DMS153 (cell line): ENCODE results near the gene GSTP1.
"Not testable (repeated sequence)": the region's sequence is repeated elsewhere in the genome, so short reads cannot be mapped to it uniquely, and the experiment has no call there.

Source experiments
- DNase-seq: peaks from one replicate; lab custom pipeline; 2025; lab: John Stamatoyannopoulos, UW

The GSTP1 gene

DNA sequence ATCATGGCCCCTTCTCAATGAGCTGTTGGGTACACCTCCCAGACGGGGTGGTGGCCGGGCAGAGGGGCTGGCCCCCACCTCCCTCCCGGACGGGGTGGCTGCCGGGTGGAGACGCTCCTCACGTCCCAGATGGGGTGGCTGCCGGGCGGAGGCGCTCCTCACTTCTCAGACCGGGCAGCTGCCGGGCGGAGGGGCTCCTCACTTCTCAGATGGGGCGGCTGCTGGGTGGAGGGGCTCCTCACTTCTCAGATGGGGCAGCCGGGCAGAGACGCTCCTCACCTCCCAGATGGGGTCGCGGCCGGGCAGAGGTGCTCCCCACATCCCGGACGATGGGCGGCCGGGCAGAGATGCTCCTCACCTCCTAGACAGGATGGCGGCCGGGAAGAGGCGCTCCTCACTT lies 14.4 kb downstream of the GSTP1 start:
- not testable (repeated sequence) for DNase-seq

DNA sequence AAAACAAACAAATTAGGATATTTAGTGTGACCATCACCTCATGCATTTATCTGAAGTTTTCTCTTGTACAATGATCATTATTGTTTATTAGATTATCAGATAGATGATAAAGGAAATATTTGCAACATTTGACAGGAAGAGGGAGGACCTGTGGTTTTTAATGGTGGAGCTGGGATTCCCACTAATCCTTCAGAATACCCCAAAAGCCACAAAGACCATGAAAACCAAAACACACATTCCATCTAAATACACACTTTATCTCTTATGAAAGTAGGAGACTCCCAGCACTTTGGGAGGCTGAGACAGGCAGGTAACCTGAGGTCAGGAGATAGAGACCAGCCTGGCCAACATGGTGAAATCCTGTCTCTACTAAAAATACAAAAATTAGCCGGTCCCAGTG lies 15.5 kb downstream of the GSTP1 start:
- no peak for DNase-seq

DNA sequence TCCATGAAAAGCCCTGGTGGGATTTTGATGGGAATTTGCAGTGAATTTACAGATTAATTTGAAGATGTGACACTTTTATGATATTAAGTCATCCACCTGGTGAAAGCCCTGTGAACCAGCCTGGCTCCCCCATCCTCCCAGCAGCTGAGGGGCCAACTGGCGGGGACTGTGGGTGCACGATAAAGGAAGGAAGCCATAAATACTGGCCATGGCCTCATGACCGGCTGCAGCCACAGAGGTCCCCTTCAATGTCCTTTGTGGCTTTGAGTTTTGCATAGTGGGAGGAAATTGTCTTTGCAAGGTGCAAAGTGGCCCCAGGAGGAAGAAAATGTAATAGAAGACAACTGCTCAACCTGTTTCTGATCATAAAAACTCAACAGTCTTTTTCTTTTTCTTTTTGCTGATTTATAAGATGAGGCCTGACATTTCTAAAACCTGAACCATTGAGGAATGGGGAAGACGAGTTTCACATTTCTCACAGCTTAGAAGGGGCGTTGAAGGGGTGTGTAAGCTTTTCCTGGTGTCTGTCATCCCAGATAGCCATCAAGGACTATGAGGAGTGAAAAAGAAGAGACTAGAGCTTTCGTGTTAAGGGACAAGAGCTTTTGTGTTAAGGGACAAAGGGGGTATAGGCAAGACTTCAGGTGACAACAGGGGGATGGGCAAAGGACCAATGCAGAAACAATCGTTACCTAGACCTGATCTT lies 16.9 kb downstream of the GSTP1 start:
- no peak for DNase-seq

DNA sequence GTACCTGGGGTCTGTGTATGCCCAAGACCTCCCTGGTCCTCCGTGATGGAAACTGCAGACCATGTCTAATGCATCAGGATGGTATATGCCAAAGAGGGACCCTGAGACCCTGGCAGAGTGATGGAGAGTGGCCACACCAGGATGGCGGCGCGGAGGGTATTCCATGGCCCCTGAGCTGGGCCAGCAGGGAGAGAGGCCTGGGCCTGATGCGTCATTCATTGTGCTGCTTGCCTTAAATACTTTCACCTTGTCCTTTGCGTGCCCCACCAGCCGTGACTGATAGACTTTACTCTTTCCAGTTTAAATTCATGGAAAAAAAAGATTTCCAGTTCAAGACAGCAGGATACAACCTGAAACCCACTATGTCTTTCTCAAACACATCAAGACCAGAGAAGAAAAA lies 17.5 kb downstream of the GSTP1 start:
- no peak for DNase-seq

DNA sequence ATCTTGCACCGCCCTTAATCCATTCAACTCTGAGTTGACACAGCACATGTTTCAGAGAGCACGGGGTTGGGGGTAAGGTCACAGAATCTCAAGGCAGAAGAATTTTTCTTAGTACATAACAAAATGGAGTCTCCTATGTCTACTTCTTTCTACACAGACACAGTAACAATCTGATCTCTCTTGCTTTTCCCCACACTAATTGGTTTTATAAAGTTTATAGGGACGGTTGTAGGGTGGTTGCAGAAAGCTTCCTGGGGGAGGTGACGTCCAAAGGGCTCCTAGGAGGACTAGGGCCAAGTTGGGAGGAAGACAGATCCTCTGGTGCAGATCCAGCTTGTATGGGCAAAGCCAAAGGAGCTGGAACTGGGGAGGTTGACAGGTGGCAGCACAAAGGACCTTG lies 20.5 kb downstream of the GSTP1 start:
- DNase-seq: not testable (repeated sequence)

DNA sequence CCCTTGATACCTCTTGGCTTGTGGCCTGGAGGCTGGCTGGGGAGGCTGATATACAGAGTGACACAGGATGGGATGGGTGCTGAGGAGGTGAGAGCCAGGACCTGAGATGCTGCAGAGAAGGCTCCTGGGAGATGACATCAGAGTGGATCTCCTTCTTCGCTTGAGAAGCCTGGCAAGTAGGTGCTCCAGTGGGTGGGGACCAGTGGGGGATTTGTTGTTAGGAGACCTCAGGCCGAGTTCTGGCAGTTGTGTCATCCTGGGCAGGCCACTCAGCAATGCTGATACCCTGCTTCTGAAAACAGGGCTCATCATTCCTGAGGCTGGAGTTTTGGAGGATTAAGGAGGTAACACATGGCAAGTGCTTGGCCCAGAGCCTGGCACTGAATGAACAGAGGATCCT lies 21.2 kb downstream of the GSTP1 start:
- no peak for DNase-seq

DNA sequence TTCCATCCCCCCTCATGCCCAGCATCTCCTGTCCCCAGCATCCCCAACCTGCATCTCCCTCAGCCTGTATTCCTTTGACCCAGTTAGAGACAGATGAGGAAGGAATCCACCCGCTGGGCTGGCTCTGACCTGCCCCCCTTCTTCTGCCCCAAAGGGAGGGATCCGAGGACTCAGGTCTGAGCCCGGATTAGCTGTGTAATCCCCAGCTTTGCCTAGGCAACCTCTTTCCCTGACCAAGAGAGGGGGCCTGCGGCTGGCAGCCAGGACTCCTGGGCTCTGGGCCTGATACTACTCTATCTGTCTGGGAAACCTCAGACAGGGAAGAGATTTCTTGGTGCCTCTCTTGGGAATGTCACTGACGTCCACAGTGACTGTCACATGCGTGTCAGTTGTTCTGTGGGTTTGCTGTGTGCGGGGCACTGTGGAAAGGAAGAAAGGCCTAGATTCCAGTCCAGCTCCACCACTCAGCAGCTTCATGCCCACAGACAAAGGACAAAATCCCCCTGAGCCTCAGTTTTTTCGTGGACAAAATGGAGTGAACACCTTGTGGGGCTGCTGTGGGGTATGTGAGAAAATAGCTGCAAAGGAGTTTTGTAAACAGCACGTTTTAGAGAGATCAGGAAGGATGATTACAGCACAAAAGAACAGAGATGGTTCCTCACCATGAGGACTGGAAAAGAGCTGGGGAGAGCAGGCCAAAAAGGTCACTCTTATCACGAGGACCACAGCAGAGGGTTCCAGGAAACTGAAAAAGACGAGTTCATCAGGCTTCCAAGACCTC lies 21.8 kb downstream of the GSTP1 start:
- DNase-seq: no peak

DNA sequence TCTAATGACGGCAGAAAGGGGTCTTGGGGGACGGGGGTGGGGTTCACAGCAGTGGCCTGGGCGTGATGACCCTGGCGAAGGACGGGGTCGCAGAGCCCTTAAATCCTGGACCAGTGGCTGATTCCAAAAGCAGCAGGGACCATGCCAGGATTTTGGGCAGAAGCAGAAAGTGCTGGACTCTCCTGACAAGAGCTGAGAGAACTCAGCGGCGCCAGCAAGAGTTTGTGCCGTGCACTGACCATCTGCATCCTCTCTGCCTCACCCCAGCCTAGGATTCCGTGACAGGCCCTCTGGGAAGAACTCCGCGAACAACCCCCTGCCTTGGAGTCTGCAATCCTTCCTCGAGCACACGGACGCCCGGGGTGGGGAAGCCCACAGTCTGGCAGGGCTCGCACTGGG lies 22.5 kb downstream of the GSTP1 start:
- DNase-seq: no peak

DNA sequence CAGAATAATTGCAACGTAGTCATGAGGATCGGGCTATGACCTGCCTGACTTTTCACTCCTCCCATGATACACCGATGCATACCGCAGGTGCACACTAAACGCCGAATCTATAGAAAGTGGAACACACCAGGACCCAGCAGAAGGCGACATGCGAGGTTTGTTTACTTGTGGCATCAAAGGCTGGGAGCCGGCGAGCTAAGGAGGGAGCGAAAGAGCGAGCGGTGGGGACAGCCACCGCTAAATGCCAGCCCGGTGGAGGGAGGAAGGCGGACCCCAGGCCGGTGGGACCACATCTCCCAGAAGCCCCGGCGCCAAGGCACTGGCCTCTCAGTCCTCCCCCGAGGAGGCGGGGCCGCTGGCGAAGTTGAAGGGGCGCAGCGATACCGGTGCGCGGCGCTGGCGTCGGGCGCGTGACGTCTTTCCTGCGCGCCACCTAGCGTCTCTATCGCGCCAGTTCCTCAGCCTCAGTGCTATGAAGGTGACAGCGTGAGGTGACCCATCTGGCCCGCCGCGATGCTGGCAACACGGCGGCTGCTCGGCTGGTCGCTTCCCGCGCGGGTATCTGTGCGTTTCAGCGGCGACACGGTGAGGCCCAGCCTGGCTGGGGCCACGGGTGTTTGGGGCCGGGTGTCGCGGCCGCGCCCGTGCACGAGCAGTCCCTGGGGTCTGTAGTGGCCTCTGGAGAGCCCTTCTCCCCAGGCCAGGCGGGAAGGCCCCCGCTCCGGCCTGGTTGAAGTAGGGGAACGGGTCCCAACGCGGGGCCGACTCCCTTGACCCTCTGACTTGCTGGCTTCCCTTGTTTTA lies 23.1 kb downstream of the GSTP1 start, which contains the start of gene NDUFV1:
NDUFV1 (plus strand) TSS at position 445 of the 804 bp plus-strand sequence; CDS start at position 514, 69 bp downstream.
- DNase-seq: peak; percentile 89

DNA sequence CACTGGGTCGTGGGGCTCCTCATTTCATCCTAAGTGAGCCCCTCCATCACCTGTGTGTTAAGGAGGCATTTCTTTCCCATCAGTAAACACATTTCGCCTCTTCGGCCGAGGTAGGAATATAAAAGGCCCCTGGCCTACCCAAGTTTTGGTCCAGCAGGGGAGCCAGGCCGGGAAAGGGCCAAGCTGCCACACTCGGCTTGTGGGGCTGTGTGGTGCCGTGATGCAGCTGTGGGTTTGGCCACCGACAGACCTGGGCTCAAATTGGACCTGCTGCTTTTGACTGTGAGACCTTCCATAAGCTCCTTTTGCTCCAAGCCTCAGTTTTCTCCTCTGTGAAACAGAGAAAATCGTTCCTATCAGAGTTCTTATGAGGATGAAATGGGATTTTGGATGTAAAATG lies 23.9 kb downstream of the GSTP1 start:
- DNase-seq: no peak

DNA sequence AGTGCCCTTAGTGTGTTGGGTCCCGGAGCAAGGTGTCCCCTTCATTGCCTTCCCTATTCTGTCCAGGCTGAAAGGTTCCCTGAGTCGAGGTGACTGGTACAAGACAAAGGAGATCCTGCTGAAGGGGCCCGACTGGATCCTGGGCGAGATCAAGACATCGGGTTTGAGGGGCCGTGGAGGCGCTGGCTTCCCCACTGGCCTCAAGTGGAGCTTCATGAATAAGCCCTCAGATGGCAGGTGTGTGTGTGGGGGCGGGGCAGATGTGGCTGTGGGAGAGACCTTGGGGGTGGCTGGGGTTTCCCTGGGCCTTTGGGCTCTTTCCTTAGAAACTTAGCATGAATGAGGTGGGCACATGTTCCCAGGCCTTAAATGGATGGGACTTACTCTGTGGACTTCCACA lies 24.9 kb downstream of the GSTP1 start:
- DNase-seq: no peak

DNA sequence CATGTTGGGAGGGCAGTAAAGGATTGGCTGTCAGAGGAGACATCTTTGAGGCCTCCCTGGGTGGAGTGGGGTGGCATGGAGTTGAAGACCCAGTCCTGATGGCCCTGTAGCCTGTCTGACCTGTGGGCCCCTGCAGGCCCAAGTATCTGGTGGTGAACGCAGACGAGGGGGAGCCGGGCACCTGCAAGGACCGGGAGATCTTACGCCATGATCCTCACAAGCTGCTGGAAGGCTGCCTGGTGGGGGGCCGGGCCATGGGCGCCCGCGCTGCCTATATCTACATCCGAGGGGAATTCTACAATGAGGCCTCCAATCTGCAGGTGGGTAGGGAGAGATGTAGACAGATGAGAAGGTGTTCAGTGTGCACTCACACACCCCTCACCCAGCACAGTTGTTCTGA lies 25.7 kb downstream of the GSTP1 start:
- DNase-seq: no peak

DNA sequence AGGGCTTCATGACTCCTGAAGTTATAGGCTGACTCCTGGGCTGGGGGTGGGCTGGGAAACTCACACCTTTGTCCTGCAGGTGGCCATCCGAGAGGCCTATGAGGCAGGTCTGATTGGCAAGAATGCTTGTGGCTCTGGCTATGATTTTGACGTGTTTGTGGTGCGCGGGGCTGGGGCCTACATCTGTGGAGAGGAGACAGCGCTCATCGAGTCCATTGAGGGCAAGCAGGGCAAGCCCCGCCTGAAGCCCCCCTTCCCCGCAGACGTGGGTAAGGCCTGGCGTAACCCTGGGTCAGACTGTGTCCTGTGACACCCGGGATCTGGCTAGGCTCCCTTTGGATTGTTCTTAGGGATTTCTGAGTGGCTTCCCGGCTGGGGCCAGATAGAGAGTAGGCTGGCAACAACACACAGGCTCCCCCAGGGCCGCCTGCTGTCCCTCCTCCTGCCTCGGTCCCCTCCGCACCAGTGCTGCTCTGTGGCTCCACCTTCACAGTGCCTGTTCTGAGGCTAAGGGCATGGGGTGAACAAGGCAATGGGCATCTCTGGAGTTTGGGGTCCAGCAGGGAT lies 26.8 kb downstream of the GSTP1 start:
- no peak for DNase-seq

DNA sequence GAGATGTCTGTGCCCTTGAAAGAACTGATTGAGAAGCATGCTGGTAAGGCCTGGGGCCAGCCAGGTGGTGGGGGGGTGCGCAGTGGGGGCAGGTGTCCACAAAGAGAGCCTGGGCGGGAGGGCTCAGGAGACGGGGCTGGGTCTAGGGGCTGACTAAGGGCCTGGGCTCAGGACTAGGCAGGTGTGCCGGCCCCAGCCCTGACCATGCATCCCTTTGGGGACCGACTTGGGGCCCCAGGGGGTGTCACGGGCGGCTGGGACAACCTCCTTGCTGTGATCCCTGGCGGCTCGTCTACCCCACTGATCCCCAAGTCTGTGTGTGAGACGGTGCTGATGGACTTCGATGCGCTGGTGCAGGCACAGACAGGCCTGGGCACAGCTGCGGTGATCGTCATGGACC lies 27.6 kb downstream of the GSTP1 start:
- DNase-seq: no peak

DNA sequence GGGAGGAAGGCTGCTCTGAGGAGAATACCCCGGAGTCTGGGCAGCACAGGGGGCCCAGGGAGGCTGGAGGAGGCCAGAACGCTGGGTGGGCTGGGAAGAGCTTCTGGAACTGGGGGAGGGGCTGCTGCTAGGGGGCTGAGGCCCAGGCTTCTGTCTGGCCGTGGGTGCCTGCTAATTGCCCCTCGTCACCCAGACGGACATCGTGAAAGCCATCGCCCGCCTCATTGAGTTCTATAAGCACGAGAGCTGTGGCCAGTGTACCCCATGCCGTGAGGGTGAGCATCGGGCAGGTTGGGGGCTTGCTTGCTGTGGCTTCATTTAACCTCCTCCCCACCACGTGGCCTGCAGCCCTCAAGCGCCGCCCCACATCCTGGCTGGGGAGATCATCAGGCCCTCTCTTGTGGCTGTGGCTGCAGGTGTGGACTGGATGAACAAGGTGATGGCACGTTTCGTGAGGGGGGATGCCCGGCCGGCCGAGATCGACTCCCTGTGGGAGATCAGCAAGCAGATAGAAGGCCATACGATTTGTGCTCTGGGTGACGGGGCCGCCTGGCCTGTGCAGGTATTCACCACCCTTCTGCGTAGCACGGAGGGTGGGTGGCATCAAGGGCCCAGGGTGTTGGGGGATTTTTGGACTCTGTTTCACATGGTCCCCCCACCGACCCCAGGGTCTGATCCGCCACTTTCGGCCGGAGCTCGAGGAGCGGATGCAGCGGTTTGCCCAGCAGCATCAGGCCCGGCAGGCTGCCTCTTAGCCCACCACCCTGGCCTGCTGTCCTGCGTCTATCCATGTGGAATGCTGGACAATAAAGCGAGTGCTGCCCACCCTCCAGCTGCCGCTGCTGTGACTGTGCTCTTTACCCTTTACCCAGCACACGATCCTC lies 28.3 kb downstream of the GSTP1 start:
- no peak for DNase-seq

DNA sequence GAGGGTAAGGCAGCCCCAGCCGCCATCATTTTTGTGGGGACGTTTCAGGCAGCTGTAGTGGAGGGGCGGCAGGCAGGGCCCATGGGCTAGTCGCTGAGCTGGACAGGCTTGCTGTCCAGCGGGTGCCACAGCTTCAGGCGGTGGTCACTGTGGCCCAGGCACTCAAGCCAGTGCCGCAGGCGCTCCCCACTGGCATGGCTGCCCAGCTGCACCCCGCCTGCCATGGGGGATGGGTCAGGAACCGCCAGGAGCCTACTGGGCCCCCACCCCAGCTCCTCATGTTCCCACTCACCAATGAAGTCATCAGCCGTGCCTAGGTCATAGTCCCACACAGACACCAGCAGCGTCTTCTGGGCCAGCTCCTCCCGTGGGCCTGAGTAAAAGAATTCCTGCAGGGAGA lies 29.1 kb downstream of the GSTP1 start:
- DNase-seq: no peak

DNA sequence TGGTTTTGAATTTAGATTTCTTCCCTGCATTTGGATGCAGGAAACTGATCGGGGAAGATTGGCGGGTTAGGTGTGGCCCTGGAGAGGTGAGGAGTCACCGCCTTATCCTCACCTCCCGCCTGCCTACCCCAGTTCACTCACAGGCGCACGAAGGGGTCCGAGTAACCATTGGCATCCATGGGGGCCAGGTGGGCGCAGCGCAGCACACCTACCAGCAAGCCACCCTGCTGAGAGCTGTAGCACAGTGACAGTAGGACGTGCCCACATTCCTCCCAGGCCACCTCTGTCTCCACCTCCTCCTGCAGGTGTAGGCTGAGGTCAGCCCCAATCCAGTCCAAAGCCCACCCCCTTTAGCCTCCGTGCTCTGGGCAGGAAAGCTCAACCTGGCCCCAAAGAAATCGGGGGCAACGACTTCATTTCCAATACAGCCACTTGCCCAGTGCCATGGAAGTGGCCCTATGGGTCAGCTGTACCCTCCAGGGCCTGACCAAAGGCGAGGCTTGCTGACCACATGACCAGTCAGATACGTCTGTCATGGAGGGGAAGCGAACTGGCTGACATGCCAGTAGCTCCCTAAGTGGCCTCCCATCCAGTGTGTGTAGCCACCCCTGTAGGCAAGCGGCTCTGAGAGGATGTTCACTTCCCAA lies 29.8 kb downstream of the GSTP1 start:
- no peak for DNase-seq

DNA sequence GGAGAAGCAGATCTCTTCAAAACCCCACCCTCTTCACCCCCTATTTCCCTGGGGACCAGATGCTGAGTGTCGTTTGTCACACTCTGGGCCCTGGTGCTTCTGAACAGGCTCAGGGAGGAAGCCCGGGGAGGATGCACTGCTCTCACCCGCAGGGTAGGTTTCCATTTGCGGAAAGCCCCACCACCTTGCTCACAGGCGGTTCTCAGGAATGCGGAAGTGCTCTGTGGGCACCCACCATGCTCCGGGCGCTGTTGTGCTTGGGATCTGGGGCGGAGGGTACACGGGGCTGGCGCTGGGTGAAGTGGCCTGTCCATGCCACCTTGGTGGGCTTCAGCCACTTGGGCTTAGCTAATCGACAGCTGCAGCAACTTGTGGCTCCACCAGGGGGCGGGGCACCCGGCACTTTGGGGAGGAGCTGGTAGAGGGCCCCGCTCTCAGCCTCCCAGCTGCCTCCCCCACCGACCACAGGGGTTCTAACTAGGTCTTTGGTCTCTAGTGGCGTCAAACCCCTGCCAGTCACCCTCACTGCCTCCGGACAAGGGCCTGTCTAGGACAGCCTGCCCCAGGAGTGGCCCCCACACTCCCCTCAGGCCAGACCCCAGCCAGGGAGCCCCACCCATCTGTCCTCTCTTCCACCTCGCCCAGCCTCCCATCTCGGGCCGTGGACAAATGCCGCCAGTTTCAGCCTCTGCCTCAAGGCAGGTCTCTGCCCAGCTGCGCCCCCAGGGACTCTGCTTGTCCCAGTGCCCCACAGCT lies 30.5 kb downstream of the GSTP1 start:
- no peak for DNase-seq

DNA sequence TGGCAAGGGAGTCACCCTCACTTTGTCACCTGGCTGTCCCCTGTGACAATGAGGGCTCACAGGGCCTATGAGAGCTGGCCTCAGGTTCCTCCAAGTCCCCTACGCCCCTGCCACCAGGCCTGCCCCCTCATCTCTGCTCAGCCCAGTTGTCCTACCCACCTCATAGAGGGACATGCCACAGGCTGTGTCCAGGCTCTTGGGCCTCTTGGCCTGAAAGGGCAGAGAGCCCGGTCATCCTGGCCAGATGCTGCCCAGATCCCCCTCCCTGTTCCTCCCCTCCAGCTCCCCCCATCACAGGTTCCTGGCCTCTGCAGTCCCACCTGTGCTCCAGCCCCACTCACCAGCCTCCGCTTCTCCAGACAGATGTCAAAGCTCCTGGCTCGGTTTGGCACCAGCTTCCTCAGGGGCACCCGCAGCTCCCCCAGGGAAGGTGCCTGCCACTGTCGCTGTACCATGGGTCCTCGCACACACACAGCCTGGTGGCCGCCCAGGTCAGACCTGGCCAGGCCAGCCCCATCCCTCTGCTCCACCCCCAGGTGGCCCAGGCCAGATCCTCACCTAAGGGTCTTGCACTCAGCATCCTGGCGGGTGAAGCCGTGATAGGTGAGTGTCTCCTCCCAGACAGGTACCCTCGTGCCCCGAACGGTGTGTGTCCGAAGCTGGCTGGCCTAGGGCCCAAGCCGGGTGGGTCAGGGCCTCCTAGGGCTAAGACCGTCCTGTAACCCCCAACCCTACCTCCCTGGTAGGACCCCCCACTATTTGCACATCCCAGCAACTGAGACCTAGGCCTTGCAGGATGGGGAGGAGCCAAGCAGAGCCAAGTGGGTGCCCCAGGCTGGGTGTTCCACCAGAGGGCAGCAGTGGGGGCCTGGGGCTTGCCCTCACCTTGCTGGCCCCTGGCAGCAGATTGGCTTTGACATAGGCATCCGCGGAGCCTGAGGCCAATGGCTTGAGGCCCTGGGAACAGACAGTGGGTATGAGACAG lies 31.4 kb downstream of the GSTP1 start:
- peak; percentile 60 for DNase-seq
